Measurements from ENCODE around the gene CROT.

The CROT gene

GRCh38 chr7:87414794-87415188 lies 69.3 kb downstream of the CROT start:
- no peak for DNase-seq (ENCODE audit: low read depth)

GRCh38 chr7:87416682-87417587 lies 71.5 kb downstream of the CROT start:
- DNase-seq (ENCODE audit: low read depth): peak; percentile 14

- no peak for DNase-seq (ENCODE audit: low read depth)
Observed at GRCh38 chr7:87420173-87420572, 74.7 kb downstream of the CROT start.

- no peak for DNase-seq (ENCODE audit: low read depth)
Observed at GRCh38 chr7:87424075-87424474, 78.6 kb downstream of the CROT start.

DNA sequence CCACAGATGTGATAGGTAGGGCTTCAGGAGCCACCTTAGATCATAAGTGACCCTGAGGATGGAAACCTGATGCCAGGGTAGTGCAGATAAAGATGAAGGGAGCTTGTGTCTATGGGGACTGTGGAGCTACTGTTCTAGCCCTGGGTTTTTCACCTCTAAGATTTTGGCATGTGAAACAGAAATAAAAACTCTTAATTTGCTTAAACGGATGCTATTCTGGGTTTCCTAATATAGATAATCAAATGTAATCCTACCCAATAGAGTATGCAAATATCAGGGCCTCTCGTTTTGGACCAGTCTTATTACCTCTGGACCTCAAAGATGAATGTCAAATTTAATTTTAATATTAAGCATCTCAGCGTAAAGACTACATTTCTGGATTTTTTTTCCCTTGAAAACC lies 80.7 kb downstream of the CROT start:
- DNase-seq (ENCODE audit: low read depth): no peak

DNA sequence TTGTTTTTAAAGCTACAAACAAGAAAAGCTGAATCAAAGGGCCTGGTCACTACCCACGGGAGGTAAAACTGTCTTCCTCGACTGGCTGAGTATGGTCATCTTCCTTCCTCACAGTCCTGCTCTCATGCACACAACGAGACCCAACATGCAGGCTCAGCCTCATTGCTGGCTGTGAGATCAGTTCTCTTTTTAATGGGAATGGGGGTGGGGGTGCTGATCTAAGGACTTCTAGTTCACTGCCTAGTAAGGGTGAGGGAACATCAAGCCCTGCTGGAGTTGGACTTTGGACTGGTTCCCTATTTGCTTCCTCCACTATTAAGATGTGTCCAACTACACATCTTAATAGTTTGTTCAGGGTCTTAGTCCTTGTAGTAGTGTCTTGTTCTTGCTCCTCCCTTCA lies 81.8 kb downstream of the CROT start:
- no peak for DNase-seq (ENCODE audit: low read depth)

DNA sequence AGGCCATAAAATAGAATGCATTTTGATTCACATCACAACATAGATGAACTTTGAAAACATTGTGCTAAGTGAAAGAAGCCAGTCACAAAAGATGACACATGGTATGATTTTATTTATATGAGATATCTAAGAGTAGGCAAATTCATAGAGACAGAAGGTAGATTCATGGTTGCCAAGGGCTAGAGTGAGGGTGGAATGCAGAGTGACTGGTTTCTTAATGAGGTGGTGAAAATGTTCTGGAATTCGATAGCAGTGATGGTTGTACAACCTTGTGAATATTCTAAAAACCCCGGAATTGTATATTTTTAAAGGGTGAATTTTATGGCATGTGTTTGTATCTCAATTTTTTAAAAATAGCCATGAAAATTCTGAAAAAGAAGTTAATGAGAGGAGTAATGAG lies 87.1 kb downstream of the CROT start:
- DNase-seq (ENCODE audit: low read depth): no peak

- DNase-seq (ENCODE audit: low read depth): no peak
Observed at GRCh38 chr7:87435546-87435945, 90.1 kb downstream of the CROT start.

GRCh38 chr7:87445897-87446296 lies 100.4 kb downstream of the CROT start:
- no peak for DNase-seq (ENCODE audit: low read depth)

DNA sequence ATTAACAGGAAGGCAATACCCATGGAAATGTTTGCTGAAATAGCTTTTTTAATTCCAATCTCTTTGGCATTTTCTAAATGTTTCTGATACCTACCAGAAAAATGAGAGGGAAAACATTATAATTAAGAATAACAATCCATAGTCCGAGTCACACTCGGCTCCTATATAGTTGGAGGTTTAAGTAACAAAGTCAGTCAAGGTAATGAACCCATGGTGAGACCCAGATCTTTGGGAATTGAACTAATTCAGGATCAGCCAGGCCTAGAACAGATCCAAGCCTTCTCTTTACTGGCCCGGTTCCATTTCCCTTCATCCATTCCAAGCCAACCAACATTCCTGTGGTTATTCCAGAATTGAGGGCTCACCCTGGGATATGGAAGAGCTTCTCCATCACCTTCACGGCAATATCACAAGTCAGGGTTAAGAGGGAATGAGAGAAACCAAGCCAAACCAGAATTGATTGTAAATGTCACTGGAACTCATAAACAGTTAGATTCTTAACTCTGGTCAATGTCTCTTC lies 101.7 kb downstream of the CROT start:
- DNase-seq (ENCODE audit: low read depth): no peak

- no peak for DNase-seq (ENCODE audit: low read depth)
Observed at GRCh38 chr7:87448388-87448787, 102.9 kb downstream of the CROT start.
